H9 (cell line): ENCODE results near the gene STT3A. TPM values are rescaled to one million over a fixed set of nuclear protein-coding genes. Genes with fewer than 3 reads are reported as not detected.

Experiments used
- DNase-seq: peaks from one replicate; pipeline ENCODE4 v3.0.0-alpha.2; 2017
- H2AFZ ChIP-seq: one replicate; pipeline ENCODE4 v1.6.1; 2013; ENCODE audit warnings: mild to moderate bottlenecking, low read length, control low read depth, moderate library complexity
- H2AK5ac ChIP-seq: 2 replicates; pipeline ENCODE4 v1.6.1; 2013; ENCODE audit warnings: low read length, control low read depth, mixed read lengths; ENCODE audit not compliant: insufficient read length
- H2BK120ac ChIP-seq: one replicate; pipeline ENCODE4 v1.6.1; 2013; ENCODE audit warnings: low read depth, mild to moderate bottlenecking, low read length, control low read depth, inconsistent platforms; ENCODE audit not compliant: poor library complexity, severe bottlenecking
- H2BK12ac ChIP-seq: 2 replicates; pipeline ENCODE4 v1.6.1; 2013; ENCODE audit warnings: low read length, control low read depth, mixed read lengths, low read depth; ENCODE audit not compliant: insufficient read length
- H2BK15ac ChIP-seq: 2 replicates; pipeline ENCODE4 v1.6.1; 2013; ENCODE audit warnings: low read depth, low read length, control low read depth
- H2BK20ac ChIP-seq: one replicate; pipeline ENCODE4 v1.6.1; 2013; ENCODE audit warnings: low read depth, mild to moderate bottlenecking, low read length, control low read depth, inconsistent platforms; ENCODE audit not compliant: poor library complexity, severe bottlenecking
- H2BK5ac ChIP-seq: 2 replicates; pipeline ENCODE4 v1.6.1; 2013; ENCODE audit warnings: low read length, control low read depth, mixed read lengths; ENCODE audit not compliant: insufficient read length
- H3K14ac ChIP-seq: 2 replicates; pipeline ENCODE4 v1.6.1; 2013; ENCODE audit warnings: low read length, control low read depth; ENCODE audit not compliant: insufficient read depth
- H3K18ac ChIP-seq: 2 replicates; pipeline ENCODE4 v1.6.1; 2013; ENCODE audit warnings: low read depth, mild to moderate bottlenecking, mixed read lengths, low read length, control low read depth; ENCODE audit not compliant: insufficient read length
- H3K23ac ChIP-seq: 2 replicates; pipeline ENCODE4 v1.6.1; 2013; ENCODE audit warnings: low read length, control low read depth, mixed read lengths, low read depth; ENCODE audit not compliant: insufficient read length
- H3K23me2 ChIP-seq: 2 replicates; pipeline ENCODE4 v1.6.1; 2013; ENCODE audit warnings: low read depth, mild to moderate bottlenecking, mixed read lengths, low read length, control low read depth; ENCODE audit not compliant: insufficient read length, poor library complexity, severe bottlenecking
- H3K27ac ChIP-seq: 2 replicates; pipeline ENCODE4 v1.5.1; 2013; ENCODE audit warnings: low read length, control low read depth, mixed read lengths, low read depth; ENCODE audit not compliant: insufficient read length
- H3K27me3 ChIP-seq: 2 replicates; pipeline ENCODE4 v1.6.1; 2013; ENCODE audit warnings: low read length, control low read depth, inconsistent platforms; ENCODE audit not compliant: insufficient read depth
- H3K4ac ChIP-seq: 2 replicates; pipeline ENCODE4 v1.6.1; 2013; ENCODE audit warnings: low read depth, mild to moderate bottlenecking, control low read depth, inconsistent platforms, low read length, moderate library complexity
- H3K4me1 ChIP-seq: 2 replicates; pipeline ENCODE4 v1.6.1; 2013; ENCODE audit warnings: low read length, control low read depth, inconsistent platforms; ENCODE audit not compliant: insufficient read depth
- H3K4me2 ChIP-seq: 2 replicates; pipeline ENCODE4 v1.6.1; 2013; ENCODE audit warnings: low read length, control low read depth, mixed read lengths; ENCODE audit not compliant: insufficient read length, insufficient read depth
- H3K56ac ChIP-seq: 2 replicates; pipeline ENCODE4 v1.6.1; 2013; ENCODE audit warnings: low read depth, mild to moderate bottlenecking, mixed read lengths, low read length, control low read depth; ENCODE audit not compliant: insufficient read length
- H3K79me1 ChIP-seq: 2 replicates; pipeline ENCODE4 v1.6.1; 2013; ENCODE audit warnings: low read depth, mild to moderate bottlenecking, moderate library complexity, low read length, control low read depth, inconsistent platforms; ENCODE audit not compliant: insufficient read depth, poor library complexity, severe bottlenecking
- H3K79me2 ChIP-seq: 2 replicates; pipeline ENCODE4 v1.6.1; 2013; ENCODE audit warnings: low read length, control low read depth, inconsistent platforms; ENCODE audit not compliant: insufficient read depth
- H3K9ac ChIP-seq: 2 replicates; pipeline ENCODE4 v1.6.1; 2013; ENCODE audit warnings: low read length, control low read depth, mixed read lengths; ENCODE audit not compliant: insufficient read length; ENCODE audit errors: extremely low read depth
- H3K9me3 ChIP-seq: one replicate; pipeline ENCODE4 v1.6.1; 2013; ENCODE audit warnings: low read depth, low read length, inconsistent platforms; ENCODE audit not compliant: control insufficient read depth
- H3T11ph ChIP-seq: one replicate; pipeline ENCODE4 v1.6.1; 2013; ENCODE audit warnings: mild to moderate bottlenecking, low read length, control low read depth, inconsistent platforms
- H4K20me1 ChIP-seq: one replicate; pipeline ENCODE4 v1.6.1; 2013; ENCODE audit not compliant: control insufficient read depth, insufficient read length, insufficient read depth
- H4K5ac ChIP-seq: 2 replicates; pipeline ENCODE4 v1.6.1; 2013; ENCODE audit warnings: low read depth, mild to moderate bottlenecking, mixed read lengths, low read length, control low read depth; ENCODE audit not compliant: insufficient read length
- H4K8ac ChIP-seq: replicated peaks from 2 replicates; pipeline ENCODE4 v1.6.1; 2013; ENCODE audit warnings: low read length, control low read depth, mixed read lengths, low read depth; ENCODE audit not compliant: insufficient read length
- H4K91ac ChIP-seq: 2 replicates; pipeline ENCODE4 v1.6.1; 2013; ENCODE audit warnings: low read depth, mild to moderate bottlenecking, moderate library complexity, mixed read lengths, low read length, control low read depth; ENCODE audit not compliant: insufficient read length
- H3K27ac Mint-ChIP-seq, 3 experiments: 2 replicates in 2 of 3; 3 replicates in 1 of 3; pipeline ENCODE4 v1.8.0; 2020 to 2021; ENCODE audit warnings: mixed read lengths in 3 of 3, mild to moderate bottlenecking in 1 of 3, moderate library complexity in 1 of 3
- H3K27me3 Mint-ChIP-seq: 2 replicates; pipeline ENCODE4 v1.8.0; 2021; ENCODE audit warnings: low read depth, mild to moderate bottlenecking, moderate library complexity, mixed read lengths
- H3K36me3 Mint-ChIP-seq, 3 experiments: 2 replicates in 2 of 3; 3 replicates in 1 of 3; pipeline ENCODE4 v1.8.0; 2020 to 2021; ENCODE audit warnings: low read depth in 3 of 3, mixed read lengths in 3 of 3; ENCODE audit not compliant: insufficient read depth in 1 of 3
- H3K4me1 Mint-ChIP-seq, 2 experiments: 2 replicates each; pipeline ENCODE4 v1.8.0; 2020; ENCODE audit warnings: mixed read lengths in 2 of 2
- H3K4me3 Mint-ChIP-seq, 2 experiments: 2 replicates in 1 of 2; 3 replicates in 1 of 2; pipeline ENCODE4 v1.8.0; 2020 to 2021; ENCODE audit warnings: mild to moderate bottlenecking in 2 of 2, mixed read lengths in 2 of 2, moderate library complexity in 1 of 2
- H3K9me3 Mint-ChIP-seq, 2 experiments: 2 replicates in 1 of 2; 3 replicates in 1 of 2; pipeline ENCODE4 v1.8.0; 2020; ENCODE audit warnings: mild to moderate bottlenecking in 2 of 2, mixed read lengths in 2 of 2, moderate library complexity in 1 of 2
- CTCF ChIP-seq: fragments of 200-600 bp; sonication (generic); conservative IDR thresholded peaks from 3 replicates; pipeline ENCODE4 v1.8.0; 2021; ENCODE audit warnings: antibody characterized with exemption, mild to moderate bottlenecking
- WGBS: extraction: QIAGEN DNeasy Blood & Tissue Kit; methylation state at CpG from one replicate; pipeline ENCODE4 v1.1.7; 2013; ENCODE audit warnings: missing lambda C conversion rate, low lambda C conversion rate, mixed read lengths; ENCODE audit not compliant: insufficient read length; ENCODE audit errors: extremely low coverage; 5-methylcytosine and 5-hydroxymethylcytosine counted together
- total RNA-seq: library from RNA; stranded (reverse); gene quantifications from 2 replicates; pipeline ENCODE4 v1.2.1, GENCODE V29; 2021

Gene STT3A
- total RNA-seq, 1 experiment from 2014 or later: 128 TPM

GRCh38 chr11:125623064-125623463 is 30.4 kb downstream of the STT3A start:
- Histone ChIP-seq H3K4me2 (no peak overlapping the region), H4K5ac (no peak overlapping the region), H2AFZ (no peak overlapping the region), H3K23me2 (no peaks in the 10 kb centered on the region), H3K79me1 (no peaks in the 10 kb centered on the region), H4K91ac (no peak overlapping the region), H4K20me1 (no peaks in the 10 kb centered on the region), H2BK15ac (no peak overlapping the region), H3K27ac (no peak overlapping the region), H3K4ac (no peak overlapping the region), H2BK12ac (no peak overlapping the region), H2BK120ac (no peak overlapping the region), H3K79me2 (peaks cover 3% of the 10 kb centered on the region; the same call in 1 of the 2 replicates), H2BK5ac (no peak overlapping the region), H3T11ph (no peak overlapping the region), H3K56ac (no peak overlapping the region), H2BK20ac (no peak overlapping the region), H3K27me3 (no peaks in the 10 kb centered on the region), H3K23ac (no peak overlapping the region), H2AK5ac (no peak overlapping the region), H4K8ac (no peak overlapping the region), H3K14ac (no peak overlapping the region), H3K9me3 (no peaks in the 10 kb centered on the region), H3K4me1 (no peaks in the 10 kb centered on the region), H3K9ac (no peak overlapping the region), H3K18ac (no peak overlapping the region)
- Mint-ChIP-seq H3K27ac (peak overlapping the region in 1 of 3 experiments; percentile 46; a peak in 2 of 7 replicates), H3K9me3 (no peaks in the 10 kb centered on the region), H3K36me3 (peaks cover 15 to 52% (median 50%) of the 10 kb centered on the region in 3 experiments), H3K27me3 (no peaks in the 10 kb centered on the region), H3K4me3 (no peak overlapping the region), H3K4me1 (peaks cover 14 to 16% of the 10 kb centered on the region in 2 experiments)
- DNase-seq: no peak
- WGBS: no CpG with 5 or more reads among the region's 1 CpG
- no peak for TF ChIP-seq CTCF
